HG03039 (cell line): ENCODE data around the gene RRAS2.
A peak's percentile ranks its signal among the peaks of the same experiment; 100 is the strongest.
"Not testable (repeated sequence)": the region's sequence is repeated elsewhere in the genome, so short reads cannot be mapped to it uniquely, and the experiment has no call there.

Source experiments
- ATAC-seq: cut with Tn5 transposase; IDR thresholded peaks from one replicate; pipeline ENCODE4 v1.9.1; 2021; ENCODE audit warnings: mild to moderate bottlenecking, moderate library complexity; ENCODE audit not compliant: unreplicated experiment

Gene RRAS2

DNA sequence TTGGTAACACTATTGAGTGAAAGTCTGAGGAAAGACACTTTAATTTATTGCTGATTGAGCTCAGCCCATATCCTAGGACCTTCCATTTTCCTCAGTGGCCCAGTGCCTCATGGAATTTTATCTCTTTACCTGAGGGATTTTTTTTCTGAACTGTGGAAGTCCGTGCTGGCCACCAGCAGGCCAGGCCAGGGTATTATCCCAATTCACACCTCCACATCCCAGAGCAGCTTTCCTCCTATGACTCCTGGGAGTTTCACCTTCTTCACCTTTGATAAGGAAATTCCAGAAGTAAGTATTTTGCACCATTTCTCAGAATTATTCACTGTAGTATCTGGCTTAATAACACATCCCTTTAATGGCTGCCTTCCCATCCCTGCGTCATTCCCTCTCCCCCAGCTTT is 13.0 kb upstream of the RRAS2 start:
- no peak for ATAC-seq

DNA sequence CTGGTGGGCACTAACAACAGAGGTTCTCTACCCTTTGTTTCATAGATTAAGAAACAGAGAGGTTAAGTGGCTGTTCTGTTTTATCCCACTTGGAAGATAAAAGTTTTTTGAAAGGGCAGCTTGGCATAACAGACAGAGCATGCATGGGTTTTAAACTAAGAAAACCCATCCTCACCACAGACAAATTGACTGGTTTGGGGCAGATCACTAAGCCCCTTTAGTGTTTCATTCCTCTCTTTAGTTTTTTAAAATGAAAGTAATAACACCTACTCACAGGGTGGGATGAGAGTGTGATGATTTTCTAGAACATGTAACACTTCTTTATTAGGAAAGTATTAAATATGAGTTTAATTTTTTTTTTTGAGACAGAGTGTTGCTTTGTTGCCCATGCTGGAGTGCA is 12.3 kb upstream of the RRAS2 start:
- no peak for ATAC-seq

DNA sequence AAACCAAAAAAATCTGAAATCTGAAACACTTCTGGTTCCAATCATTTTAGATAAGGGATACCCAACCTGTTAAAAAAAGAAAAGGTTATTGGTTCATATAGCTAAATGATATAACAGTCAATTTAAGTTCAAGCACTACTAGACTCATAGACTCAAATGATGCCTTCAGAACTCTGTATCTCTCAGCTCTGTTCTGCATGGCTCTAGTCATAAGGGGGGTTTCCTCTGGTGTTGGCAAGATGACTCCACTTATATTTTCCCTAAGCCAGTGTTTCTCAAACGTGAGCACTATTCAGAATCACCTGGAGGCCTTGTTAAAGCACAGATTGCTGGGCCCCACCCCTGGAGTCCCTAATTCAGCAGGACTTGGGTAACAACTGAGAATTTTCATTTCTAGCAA is 11.5 kb upstream of the RRAS2 start:
- ATAC-seq = no peak

DNA sequence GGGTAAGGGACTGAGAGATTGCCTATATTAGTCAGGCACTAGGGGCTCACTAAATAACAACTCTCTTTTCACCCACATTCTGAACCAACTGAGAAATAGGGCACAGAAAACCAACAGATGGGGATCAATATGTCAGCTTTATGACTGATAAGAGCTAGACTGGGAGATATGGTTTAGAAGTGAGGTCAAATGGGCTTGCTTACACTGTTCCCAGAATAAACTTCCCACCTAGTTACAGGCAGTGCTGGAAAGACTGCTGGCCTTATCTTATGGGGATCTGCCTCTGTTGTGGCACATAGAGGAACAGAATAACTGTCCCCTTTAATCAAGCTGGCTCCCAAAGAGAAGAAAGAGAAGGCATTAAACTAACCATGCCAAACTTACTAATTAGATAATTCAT is 10.6 kb upstream of the RRAS2 start:
- no peak for ATAC-seq

DNA sequence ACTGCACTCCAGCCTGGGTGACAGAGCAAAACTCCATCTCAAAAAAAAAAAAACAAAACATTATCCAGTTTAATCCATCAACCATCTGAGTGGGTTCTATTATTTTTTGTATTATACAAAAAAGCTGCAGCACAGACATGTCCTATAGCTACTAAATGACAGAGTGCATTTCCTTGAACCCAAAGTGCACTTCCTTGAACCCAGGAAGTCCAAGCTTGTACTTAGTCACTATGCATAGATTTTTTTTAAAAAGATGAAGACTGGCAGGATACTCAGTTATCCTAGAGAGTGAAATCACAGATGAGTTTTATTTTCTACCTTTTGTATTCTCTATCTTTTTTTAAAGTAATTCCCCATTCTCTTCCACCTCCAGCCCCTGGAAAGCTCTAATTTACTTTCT is 8.0 kb upstream of the RRAS2 start:
- no peak for ATAC-seq

DNA sequence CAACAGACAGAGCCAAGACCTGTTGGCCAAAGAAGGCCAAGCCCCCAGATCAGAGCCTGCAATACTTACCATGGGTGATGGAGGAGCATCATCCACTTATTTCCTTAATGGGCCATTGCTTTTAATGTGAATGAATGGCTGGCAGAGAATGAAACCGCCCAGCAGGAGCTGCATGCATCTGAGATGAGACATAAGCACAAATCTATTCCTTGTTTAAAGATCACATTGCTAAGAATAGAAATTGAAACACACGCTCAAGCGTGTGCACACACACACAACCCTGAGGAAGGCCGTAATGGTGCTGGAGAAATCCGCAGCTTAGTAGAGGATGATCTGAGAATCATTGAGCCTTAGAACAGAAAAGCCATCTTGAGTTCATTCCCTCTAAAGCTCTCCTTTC is 5.3 kb upstream of the RRAS2 start:
- no peak for ATAC-seq

DNA sequence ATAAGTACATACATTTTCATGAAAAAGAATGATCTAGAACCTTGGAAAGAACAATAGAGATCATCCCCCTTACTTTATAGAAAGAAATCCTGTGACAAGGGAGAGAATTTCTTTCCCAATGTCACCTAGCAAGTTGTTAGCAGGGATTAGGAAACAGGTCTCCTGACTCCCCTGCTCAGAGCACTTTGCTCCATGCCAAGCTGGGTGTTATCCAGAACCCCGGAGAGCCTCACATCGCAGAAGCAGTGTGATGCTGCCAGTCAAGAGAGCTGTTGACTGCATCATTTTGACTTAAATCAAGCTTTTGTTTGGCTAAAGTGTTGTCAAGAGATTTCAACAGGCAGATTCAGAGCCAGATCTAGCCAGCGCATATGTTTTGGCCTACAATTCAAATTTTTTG is 3.6 kb upstream of the RRAS2 start:
- ATAC-seq = no peak

DNA sequence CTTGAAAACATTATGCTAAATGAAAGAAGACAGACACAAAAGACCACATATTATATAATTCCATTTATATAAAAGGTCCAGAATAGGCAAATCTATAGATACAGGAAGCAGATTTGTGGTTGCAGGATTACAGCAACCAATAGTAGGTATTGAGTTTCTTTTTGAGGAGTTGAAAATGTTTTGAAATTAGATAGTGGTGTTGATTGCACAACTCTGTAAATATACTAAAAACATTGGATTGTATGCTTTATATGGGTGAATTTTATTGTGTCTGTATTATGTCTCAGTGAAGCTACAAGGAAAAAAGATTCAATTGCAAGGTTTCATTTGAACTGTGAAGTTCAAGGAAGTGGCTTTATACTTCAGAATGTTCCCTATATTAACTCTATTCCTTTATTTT is 3.0 kb upstream of the RRAS2 start:
- no peak for ATAC-seq

DNA sequence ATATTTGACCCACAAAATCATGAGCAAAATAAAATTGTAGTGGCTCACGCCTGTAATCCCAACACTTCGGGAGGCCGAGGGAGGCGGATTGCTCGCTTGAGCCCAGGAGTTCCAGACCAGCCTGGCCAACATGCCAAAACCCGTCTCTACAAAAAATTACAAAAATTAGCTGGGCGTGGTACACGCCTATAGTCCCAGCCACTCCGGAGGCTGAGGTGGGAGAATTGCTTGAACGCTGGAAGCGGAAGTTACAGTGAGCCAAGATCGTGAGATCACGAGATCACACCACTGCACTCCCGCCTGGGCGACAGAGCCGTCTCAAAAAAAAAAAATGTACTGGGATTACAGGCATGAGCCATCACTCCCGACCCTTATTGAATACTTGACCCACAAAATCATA is 2.0 kb upstream of the RRAS2 start:
- no peak for ATAC-seq

DNA sequence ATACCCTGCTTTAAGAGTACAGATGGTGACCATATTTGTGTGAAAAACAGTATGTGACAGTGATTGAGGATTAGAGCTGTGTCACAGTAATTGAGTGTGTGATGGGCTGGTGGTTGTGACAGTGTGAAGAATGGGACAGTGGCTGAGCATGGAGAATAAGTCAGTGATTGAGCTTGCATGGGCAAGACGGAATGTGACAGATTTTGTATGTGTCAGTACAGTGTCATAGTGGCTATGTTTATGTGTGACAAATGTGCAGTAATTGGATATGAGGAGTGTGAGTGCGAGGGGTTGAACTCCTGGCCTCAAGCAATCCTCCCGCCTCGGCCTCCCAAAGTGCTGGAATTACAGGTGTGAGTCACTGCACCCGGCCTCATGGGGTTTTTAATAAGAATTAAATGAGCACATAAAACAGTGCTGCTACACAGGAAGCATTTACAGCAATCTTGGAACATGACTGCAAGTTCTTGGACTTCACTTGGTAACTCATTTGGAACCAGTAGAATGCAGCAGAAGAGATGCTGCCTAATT is 583 bp upstream of the RRAS2 start:
- no peak for ATAC-seq

DNA sequence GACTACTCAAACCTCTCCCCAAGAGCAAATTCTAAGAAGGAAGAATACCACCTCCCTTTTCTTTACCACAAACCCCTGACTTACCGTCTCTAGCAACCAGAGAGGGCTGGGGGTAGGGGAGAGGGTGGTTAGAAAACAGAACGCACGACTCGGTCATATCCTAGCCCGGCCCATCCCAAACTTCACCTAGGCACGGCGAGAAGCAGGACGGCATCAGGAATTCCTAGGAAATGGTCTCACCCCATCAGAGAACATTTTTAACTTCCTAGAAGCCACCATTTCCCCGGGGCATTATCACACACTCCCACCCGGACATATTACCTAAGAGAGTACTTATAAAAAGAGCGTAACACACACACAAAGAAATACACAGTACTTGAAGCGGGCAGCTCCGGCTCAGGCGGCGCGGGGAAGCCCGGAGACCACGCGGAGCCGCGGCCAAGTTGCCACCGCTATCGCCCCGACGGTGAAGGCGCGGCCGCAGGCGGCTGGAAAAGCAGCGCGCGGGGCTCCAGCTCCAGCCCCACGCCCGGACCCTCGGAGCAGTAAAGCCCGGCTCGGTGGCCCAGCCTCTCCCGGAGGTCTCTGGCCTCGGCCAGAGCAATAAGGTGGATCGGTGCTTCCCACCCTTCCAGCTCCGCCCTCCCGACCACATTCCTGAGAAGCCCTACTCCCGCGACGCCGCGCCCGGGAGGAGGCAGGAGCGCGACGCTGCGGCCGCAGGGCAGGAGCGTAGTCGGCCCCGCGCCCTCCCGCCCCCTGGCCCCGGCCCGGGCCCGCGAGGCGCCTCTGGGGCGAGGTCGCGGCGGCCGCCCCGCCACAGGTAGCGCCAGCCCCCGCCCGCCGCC is 878 bp downstream of the RRAS2 start:
- peak; percentile 39 for ATAC-seq

DNA sequence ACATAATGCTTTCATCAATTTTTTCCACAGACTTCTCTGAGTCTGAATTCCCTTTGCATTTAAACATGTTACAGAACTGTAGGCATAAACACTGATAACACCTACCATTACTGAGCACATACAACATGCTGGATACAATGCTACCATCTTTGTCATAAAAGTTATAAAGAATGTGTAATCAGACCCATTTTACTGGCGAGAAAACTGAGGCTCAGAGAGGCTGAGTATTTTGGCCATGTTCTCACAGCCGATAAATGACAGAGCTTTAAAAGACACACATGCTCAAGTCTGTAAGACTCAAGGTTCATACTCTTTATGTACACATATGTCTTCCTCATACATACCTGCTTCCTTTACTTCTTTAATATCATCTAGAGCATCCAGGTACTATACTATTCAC is 2.6 kb downstream of the RRAS2 start:
- no peak for ATAC-seq

DNA sequence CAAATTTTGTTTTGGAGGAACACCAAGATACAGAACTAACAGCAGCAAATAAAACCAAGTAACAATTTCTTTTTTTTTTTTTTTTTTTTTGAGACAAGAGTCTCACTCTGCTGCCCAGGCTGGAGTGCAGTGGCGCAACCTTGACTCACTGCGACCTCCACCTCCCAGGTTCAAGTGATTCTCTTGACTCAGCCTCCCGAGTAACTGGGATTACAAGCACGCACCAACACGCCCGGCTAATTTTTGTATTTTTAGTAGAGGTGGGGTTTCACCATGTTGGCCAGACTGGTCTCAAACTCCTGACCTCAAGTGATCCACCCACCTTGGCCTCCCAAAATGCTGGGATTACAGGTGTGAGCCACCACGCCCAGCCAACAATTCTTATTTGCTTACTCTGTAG is 4.4 kb downstream of the RRAS2 start:
- ATAC-seq = not testable (repeated sequence)

DNA sequence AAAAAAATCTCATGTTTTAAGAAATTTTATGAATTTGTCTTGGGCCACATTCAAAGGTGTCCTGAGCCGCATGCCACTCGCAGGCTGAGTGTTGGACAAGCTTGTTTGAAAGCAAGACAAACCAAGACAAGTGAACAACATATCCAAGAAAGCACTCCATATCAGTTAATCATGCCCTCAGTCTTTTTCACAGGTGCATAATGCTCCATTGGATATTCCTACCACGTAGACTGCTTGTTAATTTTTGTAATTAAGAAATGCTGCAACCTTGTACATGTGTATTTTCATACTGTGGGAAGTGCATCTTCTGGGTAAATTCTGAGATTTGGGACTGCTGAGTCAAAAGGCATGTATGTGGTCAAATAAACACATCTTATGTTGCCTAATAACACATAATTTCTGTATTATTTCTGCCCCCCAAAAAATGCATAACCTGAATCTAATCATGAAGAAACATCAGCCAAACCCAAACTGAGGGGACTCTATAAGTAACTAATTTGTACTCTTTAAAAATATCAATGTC is 8.2 kb downstream of the RRAS2 start:
- ATAC-seq = no peak

DNA sequence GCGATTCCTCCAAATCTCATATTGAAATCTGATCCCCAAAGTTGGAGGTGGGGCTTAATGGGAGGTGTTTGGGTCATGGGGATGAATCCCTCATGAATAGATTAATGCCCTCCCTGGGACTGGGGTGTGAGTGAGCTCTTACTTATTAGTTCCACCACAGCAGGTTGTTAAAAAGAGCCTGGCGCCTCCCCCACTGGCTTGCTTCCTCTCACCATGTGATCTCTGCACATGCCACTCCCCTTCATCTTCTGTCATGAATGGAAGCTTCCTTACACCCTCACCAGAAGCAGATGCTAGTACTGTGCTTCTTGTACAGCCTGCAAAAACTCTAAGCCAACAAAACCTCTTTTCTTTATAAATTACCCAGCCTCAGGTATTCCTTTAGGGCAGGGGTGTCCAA is 8.8 kb downstream of the RRAS2 start:
- no peak for ATAC-seq

DNA sequence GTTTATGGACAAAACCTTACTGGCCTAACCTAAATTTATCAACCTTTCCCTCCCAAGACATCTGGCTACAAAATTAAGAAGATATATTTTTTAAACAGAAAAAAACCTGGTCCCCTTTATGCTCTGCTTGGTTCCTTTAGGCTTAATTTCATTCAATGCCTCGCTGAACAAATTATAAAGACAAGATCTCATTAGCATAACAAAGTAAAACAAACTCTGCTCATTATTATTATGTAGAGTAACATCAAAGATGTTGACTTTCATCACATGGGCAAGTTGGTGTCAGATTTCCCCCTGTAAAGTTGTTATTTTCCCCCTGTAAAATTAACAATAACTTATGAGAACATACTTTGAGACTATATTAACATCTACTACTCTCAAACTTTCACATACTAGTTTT is 11.0 kb downstream of the RRAS2 start:
- ATAC-seq = no peak

DNA sequence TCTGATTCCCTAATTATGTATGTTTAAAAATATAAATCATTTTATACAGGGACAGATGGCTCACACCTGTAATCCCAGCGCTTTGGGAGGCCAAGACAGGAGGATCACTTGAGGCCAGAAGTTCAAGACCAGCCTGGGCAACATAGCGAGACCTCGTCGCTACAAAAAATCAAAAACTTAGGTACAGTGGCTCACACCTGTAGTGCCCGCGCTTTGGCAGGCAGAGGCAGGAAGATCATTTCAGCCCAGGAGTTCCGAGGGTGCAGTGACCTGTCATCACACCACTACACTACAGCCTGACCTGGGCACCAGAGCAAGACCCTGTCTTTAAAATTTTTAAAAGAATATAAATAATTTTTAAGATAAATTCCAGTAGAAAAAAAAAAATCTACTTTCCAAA is 11.5 kb downstream of the RRAS2 start:
- no peak for ATAC-seq

DNA sequence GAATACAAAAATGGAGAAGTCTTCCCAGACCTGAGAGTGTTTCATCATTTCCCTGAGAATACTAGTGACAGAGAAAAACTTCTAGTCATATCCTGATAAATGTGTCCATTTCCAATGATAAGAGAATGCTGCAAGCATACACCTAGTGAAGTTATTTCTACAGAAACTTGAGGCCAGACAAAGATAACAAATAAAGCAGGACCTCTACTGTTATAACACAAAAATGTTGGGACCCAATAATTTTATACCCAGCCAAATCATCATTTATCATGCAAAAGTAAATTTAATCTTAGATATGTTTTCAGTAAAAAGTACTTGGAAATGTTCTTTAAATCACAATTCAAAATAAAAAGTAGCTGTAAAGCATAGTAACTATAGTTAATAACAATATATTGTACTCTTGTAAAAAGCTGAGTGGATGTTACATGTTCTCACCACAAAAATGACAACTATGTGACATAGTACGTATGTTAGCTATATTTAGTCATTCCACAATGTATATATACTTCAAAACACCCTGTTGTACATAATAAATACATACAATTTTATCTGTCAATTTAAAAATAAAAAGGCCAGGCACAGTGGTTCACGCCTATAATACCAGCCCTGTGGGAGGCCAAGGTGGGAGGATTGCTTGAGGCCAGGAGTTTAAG is 12.6 kb downstream of the RRAS2 start:
- ATAC-seq = no peak

DNA sequence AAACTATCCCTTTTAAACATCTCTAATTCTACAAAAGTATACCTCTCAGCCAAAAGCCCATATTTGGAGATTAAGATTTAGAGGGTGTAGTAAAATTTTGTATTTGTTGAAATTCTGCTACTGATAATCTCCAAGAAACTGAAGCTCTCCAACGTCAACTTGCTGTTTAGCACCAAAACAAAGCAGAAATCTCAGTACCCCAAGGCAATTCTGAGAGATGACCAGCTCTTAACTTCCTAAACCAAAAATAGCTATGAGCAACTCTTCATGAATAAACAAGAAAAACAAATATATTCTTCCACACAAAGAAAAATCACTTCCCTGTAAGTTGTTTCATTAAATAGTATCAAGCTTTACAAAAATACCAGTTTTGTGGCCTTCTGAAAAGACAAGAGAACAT is 13.3 kb downstream of the RRAS2 start:
- no peak for ATAC-seq

DNA sequence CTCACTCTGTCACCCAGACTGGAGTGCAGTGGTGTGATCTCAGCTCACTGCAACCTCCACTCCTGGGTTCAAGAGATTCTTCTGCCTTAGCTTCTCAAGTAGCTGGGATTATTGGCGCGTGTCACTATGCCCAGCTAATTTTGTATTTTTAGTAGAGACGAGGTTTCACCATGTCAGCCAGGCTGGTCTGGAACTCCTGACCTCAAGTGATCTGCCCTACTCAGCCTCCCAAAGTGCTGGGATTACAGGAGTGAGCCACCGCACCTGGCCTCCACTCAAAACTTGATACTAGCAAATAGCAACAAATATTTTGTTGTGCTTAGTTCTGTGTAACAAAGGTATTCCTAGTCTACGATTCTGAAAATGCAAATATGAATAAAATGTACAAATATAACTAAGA is 14.0 kb downstream of the RRAS2 start:
- ATAC-seq = not testable (repeated sequence)

DNA sequence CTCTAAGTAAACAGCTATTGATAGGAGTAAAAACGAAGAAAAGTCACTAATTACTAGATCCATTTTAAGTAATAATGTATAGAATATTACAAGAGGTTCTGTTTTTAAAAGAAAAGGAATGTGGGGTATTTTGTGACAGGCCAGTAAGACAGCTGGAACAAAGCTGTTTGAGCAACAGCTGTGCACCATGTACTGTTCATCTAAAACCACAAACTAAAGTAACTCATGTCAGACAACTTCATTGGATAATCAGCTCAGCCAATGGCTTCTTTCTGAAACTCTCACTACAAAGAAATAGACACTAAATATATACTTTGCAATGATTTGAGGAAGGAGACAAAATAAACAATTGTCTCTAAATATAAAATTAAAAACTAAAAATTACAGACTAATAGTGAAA is 16.1 kb downstream of the RRAS2 start:
- peak; percentile 58 for ATAC-seq

DNA sequence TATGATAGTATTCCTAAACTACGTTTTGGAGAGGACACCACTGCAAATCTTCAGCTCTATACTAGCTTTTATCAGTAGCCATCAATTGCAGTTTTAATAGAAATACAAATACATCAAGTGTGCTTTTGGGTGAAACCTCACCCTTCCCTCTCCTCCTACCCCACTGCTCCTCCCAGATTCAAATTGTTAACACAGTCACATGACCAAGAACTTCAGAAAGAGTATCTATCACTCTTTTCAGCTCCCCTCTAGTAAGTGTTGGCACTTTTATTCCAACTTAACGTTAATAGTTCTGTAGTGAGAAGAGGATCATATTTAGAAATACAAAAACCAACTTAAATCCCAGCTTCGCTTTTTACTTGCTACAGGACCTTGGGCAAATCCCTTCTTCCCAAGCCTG is 17.0 kb downstream of the RRAS2 start:
- no peak for ATAC-seq
